H1 (cell line): Measurements from ENCODE around the gene PTPRG. TPM values are rescaled to one million over a fixed set of nuclear protein-coding genes. Genes with fewer than 3 reads are reported as not detected.

Experiments
- CREB1 ChIP-seq: IDR thresholded peaks from 2 replicates; pipeline ENCODE4 v1.6.1; 2012; ENCODE audit warnings: inconsistent platforms
- EGR1 ChIP-seq: IDR thresholded peaks from 2 replicates; pipeline ENCODE4 v1.6.1; 2011; ENCODE audit warnings: low read depth, low read length, borderline replicate concordance
- RNF2 ChIP-seq: fragments of 200-900, 300-1000 bp; sonication (generic); IDR thresholded peaks from 2 replicates; pipeline ENCODE4 v1.7.1; 2016; ENCODE audit warnings: borderline replicate concordance, low read depth, mild to moderate bottlenecking, antibody characterized with exemption, low read length; ENCODE audit not compliant: poor library complexity, severe bottlenecking; ENCODE audit errors: missing control alignments
- SP4 ChIP-seq: IDR thresholded peaks from 2 replicates; pipeline ENCODE4 v1.6.1; 2012; ENCODE audit warnings: low read length, inconsistent platforms
- polyA plus RNA-seq, 7 experiments: library from polyadenylated mRNA; depleted of rRNA in 3 of 7; stranded (reverse) in 5 of 7; unstranded in 2 of 7; fragments of >200 nt in 5 of 7; fragments of 200-250 nt in 2 of 7; gene quantifications; 1 replicate in 5 of 7; 2 replicates in 1 of 7; 4 replicates in 1 of 7; pipeline versions ENCODE4 v1.2.1 to v1.2.3, GENCODE V29; 2011 to 2013; ENCODE audit warnings: missing spikeins in 2 of 7, mixed read lengths in 2 of 7
- total RNA-seq: library from RNA; stranded (reverse); fragmentation: NEBNext Ultra II Directional; extraction: Animal tissue kit (Norgen Biotek cat#: 25700); gene quantifications from 2 replicates; pipeline ENCODE4 v1.2.1, GENCODE V29; 2021

Gene PTPRG
- total and polyA plus RNA-seq, 2 of the 8 experiments (the other 6 are each of a cell fraction or from before 2014, with no cell fraction given), result 23.3 to 96.2 TPM

GRCh38 chr3:62151591-62151990 is 590.2 kb downstream of the PTPRG start (continued):
- TF ChIP-seq SP4 (no peak), EGR1 (no peak), CREB1 (no peak), RNF2 (no peak)
